ENCODE results near the gene ACOT13.

The ACOT13 gene

DNA sequence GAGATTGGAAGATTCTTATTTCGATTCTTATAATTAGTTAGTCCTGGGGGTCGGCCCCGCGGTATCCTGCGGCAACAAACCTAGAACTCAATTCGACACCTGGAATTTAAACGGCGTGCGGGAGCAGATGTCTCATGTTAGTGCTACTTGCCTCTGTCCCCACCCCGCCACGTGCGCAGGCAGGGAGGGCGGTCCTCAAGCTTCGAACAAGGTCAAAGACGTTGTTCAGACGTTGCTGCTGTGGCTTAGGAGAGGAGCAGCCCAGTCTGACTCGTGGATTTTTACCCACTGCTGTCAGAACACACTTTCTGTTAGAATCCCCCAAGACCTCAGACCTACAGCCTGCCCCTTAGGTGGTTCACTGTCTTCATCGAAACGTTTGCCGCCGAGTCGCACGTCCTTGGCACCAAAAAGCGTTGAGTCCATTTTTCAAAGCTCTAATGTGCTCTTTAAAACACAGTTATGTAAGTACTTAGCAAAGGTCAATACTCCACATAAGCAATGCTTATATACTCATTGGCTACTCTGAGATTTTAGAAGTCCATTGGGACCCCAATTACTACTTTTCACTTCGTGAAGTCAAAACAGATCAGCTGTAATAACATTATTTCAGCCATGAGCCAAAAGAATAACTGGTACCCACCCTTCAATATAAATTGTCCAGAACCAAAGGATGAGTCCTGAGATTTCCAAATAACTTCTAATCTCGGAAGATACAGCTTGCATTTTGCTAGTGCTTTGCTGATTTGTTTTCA is 54.8 kb downstream of the ACOT13 start (continued):
- TF ChIP-seq, protein P1, sequence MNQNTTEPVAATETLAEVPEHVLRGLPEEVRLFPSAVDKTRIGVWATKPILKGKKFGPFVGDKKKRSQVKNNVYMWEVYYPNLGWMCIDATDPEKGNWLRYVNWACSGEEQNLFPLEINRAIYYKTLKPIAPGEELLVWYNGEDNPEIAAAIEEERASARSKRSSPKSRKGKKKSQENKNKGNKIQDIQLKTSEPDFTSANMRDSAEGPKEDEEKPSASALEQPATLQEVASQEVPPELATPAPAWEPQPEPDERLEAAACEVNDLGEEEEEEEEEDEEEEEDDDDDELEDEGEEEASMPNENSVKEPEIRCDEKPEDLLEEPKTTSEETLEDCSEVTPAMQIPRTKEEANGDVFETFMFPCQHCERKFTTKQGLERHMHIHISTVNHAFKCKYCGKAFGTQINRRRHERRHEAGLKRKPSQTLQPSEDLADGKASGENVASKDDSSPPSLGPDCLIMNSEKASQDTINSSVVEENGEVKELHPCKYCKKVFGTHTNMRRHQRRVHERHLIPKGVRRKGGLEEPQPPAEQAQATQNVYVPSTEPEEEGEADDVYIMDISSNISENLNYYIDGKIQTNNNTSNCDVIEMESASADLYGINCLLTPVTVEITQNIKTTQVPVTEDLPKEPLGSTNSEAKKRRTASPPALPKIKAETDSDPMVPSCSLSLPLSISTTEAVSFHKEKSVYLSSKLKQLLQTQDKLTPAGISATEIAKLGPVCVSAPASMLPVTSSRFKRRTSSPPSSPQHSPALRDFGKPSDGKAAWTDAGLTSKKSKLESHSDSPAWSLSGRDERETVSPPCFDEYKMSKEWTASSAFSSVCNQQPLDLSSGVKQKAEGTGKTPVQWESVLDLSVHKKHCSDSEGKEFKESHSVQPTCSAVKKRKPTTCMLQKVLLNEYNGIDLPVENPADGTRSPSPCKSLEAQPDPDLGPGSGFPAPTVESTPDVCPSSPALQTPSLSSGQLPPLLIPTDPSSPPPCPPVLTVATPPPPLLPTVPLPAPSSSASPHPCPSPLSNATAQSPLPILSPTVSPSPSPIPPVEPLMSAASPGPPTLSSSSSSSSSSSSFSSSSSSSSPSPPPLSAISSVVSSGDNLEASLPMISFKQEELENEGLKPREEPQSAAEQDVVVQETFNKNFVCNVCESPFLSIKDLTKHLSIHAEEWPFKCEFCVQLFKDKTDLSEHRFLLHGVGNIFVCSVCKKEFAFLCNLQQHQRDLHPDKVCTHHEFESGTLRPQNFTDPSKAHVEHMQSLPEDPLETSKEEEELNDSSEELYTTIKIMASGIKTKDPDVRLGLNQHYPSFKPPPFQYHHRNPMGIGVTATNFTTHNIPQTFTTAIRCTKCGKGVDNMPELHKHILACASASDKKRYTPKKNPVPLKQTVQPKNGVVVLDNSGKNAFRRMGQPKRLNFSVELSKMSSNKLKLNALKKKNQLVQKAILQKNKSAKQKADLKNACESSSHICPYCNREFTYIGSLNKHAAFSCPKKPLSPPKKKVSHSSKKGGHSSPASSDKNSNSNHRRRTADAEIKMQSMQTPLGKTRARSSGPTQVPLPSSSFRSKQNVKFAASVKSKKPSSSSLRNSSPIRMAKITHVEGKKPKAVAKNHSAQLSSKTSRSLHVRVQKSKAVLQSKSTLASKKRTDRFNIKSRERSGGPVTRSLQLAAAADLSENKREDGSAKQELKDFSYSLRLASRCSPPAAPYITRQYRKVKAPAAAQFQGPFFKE (tag by site-specific recombination; IDR thresholded peaks at IDR 0.05; ENCODE audit: borderline replicate concordance): no peak
- TF ChIP-seq ZNF404 (tag by site-specific recombination; IDR thresholded peaks at IDR 0.05) (no peak), ZNF292 (tag by site-specific recombination; IDR thresholded peaks at IDR 0.05; ENCODE audit: borderline replicate concordance, low read depth) (no peak), ZNF76 (tag by site-specific recombination; IDR thresholded peaks at IDR 0.05; ENCODE audit: borderline replicate concordance, low read depth) (no peak), SP2 (tag by site-specific recombination; IDR thresholded peaks at IDR 0.05) (no peak), FEZF1 (tag by site-specific recombination; IDR thresholded peaks at IDR 0.05) (no peak), ZFP37 (tag by site-specific recombination; IDR thresholded peaks at IDR 0.05) (peak; percentile 45; the same call in 1 of the 2 replicates), INSM2 (tag by site-specific recombination; IDR thresholded peaks at IDR 0.05) (no peak), ZNF121 (tag by site-specific recombination; IDR thresholded peaks at IDR 0.05) (no peak), KLF7 (tag by site-specific recombination; IDR thresholded peaks at IDR 0.05; ENCODE audit: borderline replicate concordance) (peak; percentile 13; the same call in 1 of the 2 replicates), ZNF449 (tag by site-specific recombination; IDR thresholded peaks at IDR 0.05) (peak; percentile 12; the same call in 1 of the 2 replicates), YY1 (tag by site-specific recombination; IDR thresholded peaks at IDR 0.05) (no peak), ZNF362 (tag by site-specific recombination; IDR thresholded peaks at IDR 0.05) (no peak), ZNF132 (tag by site-specific recombination; IDR thresholded peaks at IDR 0.05; ENCODE audit: borderline replicate concordance) (no peak), ZNF354C (tag by site-specific recombination; IDR thresholded peaks at IDR 0.05; ENCODE audit: borderline replicate concordance, low read depth) (no peak), SP3 (tag by site-specific recombination; IDR thresholded peaks at IDR 0.05) (no peak), ZNF610 (tag by site-specific recombination; IDR thresholded peaks at IDR 0.05; ENCODE audit: borderline replicate concordance) (0 out of 2 replicates have a peak, but pooled peaks have one; percentile 52), ZNF24 (tag by site-specific recombination; IDR thresholded peaks at IDR 0.05) (no peak; the same call in 1 of the 2 replicates)
- TF ChIP-seq, protein P2, sequence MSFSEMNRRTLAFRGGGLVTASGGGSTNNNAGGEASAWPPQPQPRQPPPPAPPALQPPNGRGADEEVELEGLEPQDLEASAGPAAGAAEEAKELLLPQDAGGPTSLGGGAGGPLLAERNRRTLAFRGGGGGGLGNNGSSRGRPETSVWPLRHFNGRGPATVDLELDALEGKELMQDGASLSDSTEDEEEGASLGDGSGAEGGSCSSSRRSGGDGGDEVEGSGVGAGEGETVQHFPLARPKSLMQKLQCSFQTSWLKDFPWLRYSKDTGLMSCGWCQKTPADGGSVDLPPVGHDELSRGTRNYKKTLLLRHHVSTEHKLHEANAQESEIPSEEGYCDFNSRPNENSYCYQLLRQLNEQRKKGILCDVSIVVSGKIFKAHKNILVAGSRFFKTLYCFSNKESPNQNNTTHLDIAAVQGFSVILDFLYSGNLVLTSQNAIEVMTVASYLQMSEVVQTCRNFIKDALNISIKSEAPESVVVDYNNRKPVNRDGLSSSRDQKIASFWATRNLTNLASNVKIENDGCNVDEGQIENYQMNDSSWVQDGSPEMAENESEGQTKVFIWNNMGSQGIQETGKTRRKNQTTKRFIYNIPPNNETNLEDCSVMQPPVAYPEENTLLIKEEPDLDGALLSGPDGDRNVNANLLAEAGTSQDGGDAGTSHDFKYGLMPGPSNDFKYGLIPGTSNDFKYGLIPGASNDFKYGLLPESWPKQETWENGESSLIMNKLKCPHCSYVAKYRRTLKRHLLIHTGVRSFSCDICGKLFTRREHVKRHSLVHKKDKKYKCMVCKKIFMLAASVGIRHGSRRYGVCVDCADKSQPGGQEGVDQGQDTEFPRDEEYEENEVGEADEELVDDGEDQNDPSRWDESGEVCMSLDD (tag by site-specific recombination; IDR thresholded peaks at IDR 0.05): no peak
- TF ChIP-seq, protein P3, sequence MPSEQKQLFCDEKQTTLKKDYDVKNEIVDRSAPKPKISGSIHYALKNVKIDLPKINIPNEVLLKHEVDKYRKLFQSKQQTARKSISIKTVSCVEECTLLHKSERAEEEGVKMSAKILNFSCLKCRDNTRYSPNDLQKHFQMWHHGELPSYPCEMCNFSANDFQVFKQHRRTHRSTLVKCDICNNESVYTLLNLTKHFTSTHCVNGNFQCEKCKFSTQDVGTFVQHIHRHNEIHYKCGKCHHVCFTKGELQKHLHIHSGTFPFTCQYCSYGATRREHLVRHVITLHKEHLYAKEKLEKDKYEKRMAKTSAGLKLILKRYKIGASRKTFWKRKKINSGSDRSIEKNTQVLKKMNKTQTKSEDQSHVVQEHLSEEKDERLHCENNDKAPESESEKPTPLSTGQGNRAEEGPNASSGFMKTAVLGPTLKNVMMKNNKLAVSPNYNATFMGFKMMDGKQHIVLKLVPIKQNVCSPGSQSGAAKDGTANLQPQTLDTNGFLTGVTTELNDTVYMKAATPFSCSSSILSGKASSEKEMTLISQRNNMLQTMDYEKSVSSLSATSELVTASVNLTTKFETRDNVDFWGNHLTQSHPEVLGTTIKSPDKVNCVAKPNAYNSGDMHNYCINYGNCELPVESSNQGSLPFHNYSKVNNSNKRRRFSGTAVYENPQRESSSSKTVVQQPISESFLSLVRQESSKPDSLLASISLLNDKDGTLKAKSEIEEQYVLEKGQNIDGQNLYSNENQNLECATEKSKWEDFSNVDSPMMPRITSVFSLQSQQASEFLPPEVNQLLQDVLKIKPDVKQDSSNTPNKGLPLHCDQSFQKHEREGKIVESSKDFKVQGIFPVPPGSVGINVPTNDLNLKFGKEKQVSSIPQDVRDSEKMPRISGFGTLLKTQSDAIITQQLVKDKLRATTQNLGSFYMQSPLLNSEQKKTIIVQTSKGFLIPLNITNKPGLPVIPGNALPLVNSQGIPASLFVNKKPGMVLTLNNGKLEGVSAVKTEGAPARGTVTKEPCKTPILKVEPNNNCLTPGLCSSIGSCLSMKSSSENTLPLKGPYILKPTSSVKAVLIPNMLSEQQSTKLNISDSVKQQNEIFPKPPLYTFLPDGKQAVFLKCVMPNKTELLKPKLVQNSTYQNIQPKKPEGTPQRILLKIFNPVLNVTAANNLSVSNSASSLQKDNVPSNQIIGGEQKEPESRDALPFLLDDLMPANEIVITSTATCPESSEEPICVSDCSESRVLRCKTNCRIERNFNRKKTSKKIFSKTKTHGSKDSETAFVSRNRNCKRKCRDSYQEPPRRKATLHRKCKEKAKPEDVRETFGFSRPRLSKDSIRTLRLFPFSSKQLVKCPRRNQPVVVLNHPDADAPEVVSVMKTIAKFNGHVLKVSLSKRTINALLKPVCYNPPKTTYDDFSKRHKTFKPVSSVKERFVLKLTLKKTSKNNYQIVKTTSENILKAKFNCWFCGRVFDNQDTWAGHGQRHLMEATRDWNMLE (tag by site-specific recombination; conservative IDR thresholded peaks at IDR 0.05; ENCODE audit: low read depth): peak; percentile 23; the same call in 1 of the 2 replicates

All from HEK293 (cell line).